ENCODE data around the gene ZC3H14. TPM values are rescaled to one million over a fixed set of nuclear protein-coding genes. Genes with fewer than 3 reads are reported as not detected.

ZC3H14 gene
- polyA plus RNA-seq, 1 of the 3 experiments (the other 2 are of a cell fraction): 61.5 TPM

GRCh38 chr14:88618476-88618875 is 55.6 kb downstream of the ZC3H14 start:
- CTCF ChIA-PET: interaction anchor here (0.9 kb wide), 1 partner anchor 10 kb away, joined by 3 read pairs; no protein-coding TSS in a partner anchor
- Histone ChIP-seq H2AFZ (ENCODE audit: low read depth) (no peak overlapping the region), H3K79me2 (ENCODE audit: insufficient read depth) (no peaks in the 10 kb centered on the region), H3K4me2 (no peak overlapping the region), H3K9me2 (no peaks in the 10 kb centered on the region), H3K9me3 (no peaks in the 10 kb centered on the region), H3K36me3 (replicated peaks in 1 of 2; ENCODE audit: control insufficient read depth in 1 of 2, insufficient read depth in 2 of 2, low read length in 1 of 2) (peaks cover 33 to 44% of the 10 kb centered on the region in 2 experiments), H3F3A (replicated peaks; ENCODE audit: insufficient read depth) (peaks cover 19% of the 10 kb centered on the region), H3K27me3 (ENCODE audit: insufficient read depth) (no peaks in the 10 kb centered on the region), H3K4me1 (ENCODE audit: control insufficient read depth in 1 of 2, insufficient read depth in 2 of 2, low read depth in 1 of 2, low read length in 1 of 2) (peaks cover 2 to 8% of the 10 kb centered on the region in 2 experiments), H3K27ac (ENCODE audit: low read depth in 2 of 2, low read length in 1 of 2) (no peak overlapping the region), H3K9ac (no peak overlapping the region), H4K20me1 (ENCODE audit: insufficient read depth) (no peaks in the 10 kb centered on the region; the same call in 1 of the 2 replicates), H3K4me3 (ENCODE audit: low read depth in 2 of 2, low read length in 1 of 2) (no peak overlapping the region)
- POLR2A ChIA-PET: no interaction called here
- WGBS (ENCODE audit: low lambda C conversion rate): 97% methylated on average over 5 of the region's 5 CpGs
- DNase-seq: no peak
- TF ChIP-seq MXI1 (IDR thresholded peaks at IDR 0.05; ENCODE audit: low read depth, low read length): no peak
- TF ChIP-seq CTCF (IDR thresholded peaks at IDR 0.05): no peak
- TF ChIP-seq NRF1 (IDR thresholded peaks at IDR 0.05; ENCODE audit: low read depth, low read length): no peak

- no peak overlapping the region for H3K9ac ChIP-seq
- 94% methylated on average over 2 of the region's 2 CpGs for WGBS (ENCODE audit: low lambda C conversion rate)
- H3K27me3 ChIP-seq (ENCODE audit: insufficient read depth): no peaks in the 10 kb centered on the region
- H3K4me3 ChIP-seq (ENCODE audit: low read depth in 2 of 2, low read length in 1 of 2): no peak overlapping the region
- no peaks in the 10 kb centered on the region for H3K79me2 ChIP-seq (ENCODE audit: insufficient read depth)
- CTCF ChIA-PET: no interaction called here
- no peak overlapping the region for H3K4me2 ChIP-seq
- H3K4me1 ChIP-seq (ENCODE audit: control insufficient read depth in 1 of 2, insufficient read depth in 2 of 2, low read depth in 1 of 2, low read length in 1 of 2): no peaks in the 10 kb centered on the region
- no peak for DNase-seq
- H4K20me1 ChIP-seq (ENCODE audit: insufficient read depth): no peaks in the 10 kb centered on the region
- no peak overlapping the region for H3K27ac ChIP-seq (ENCODE audit: low read depth in 2 of 2, low read length in 1 of 2)
- TF ChIP-seq EZH2phosphoT487 (IDR thresholded peaks at IDR 0.05; ENCODE audit: borderline replicate concordance, low read depth): no peak
- TF ChIP-seq REST (IDR thresholded peaks at IDR 0.05; ENCODE audit: low read depth, low read length): no peak
- TF ChIP-seq, protein P1, sequence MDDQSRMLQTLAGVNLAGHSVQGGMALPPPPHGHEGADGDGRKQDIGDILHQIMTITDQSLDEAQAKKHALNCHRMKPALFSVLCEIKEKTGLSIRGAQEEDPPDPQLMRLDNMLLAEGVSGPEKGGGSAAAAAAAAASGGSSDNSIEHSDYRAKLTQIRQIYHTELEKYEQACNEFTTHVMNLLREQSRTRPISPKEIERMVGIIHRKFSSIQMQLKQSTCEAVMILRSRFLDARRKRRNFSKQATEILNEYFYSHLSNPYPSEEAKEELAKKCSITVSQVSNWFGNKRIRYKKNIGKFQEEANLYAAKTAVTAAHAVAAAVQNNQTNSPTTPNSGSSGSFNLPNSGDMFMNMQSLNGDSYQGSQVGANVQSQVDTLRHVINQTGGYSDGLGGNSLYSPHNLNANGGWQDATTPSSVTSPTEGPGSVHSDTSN (IDR thresholded peaks at IDR 0.05): no peak
- TF ChIP-seq TAF1 (IDR thresholded peaks at IDR 0.05; ENCODE audit: borderline replicate concordance, low read depth, low read length): no peak
- TF ChIP-seq, protein P2, sequence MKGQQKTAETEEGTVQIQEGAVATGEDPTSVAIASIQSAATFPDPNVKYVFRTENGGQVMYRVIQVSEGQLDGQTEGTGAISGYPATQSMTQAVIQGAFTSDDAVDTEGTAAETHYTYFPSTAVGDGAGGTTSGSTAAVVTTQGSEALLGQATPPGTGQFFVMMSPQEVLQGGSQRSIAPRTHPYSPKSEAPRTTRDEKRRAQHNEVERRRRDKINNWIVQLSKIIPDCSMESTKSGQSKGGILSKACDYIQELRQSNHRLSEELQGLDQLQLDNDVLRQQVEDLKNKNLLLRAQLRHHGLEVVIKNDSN (IDR thresholded peaks at IDR 0.05; ENCODE audit: borderline replicate concordance, low read depth): no peak
- TF ChIP-seq GABPA (IDR thresholded peaks at IDR 0.05; ENCODE audit: low read depth): no peak
- TF ChIP-seq GATA2 (CRISPR knock-in tag; IDR thresholded peaks at IDR 0.05): no peak
- no peak for TF ChIP-seq NRF1 (IDR thresholded peaks at IDR 0.05; ENCODE audit: low read depth, low read length)
- TF ChIP-seq YY1 (IDR thresholded peaks at IDR 0.05; ENCODE audit: low read depth): no peak
- no peak for TF ChIP-seq MEF2A (IDR thresholded peaks at IDR 0.05; ENCODE audit: borderline replicate concordance, low read depth)
- TF ChIP-seq RXRA (IDR thresholded peaks at IDR 0.05; ENCODE audit: borderline replicate concordance, low read depth): no peak
- no peak overlapping the region for H2AFZ ChIP-seq (ENCODE audit: low read depth)
- H3K9me3 ChIP-seq: no peaks in the 10 kb centered on the region
- peaks cover 22% of the 10 kb centered on the region in 2 experiments for H3K36me3 ChIP-seq (replicated peaks in 1 of 2; ENCODE audit: control insufficient read depth in 1 of 2, insufficient read depth in 2 of 2, low read length in 1 of 2)
- H3F3A ChIP-seq (replicated peaks; ENCODE audit: insufficient read depth): peaks cover 4% of the 10 kb centered on the region
- no peaks in the 10 kb centered on the region for H3K9me2 ChIP-seq
- POLR2A ChIA-PET: interaction anchor here (0.5 kb wide), 1 partner anchor 62 kb away, joined by 3 read pairs; no protein-coding TSS in a partner anchor
Measured at GRCh38 chr14:88621100-88621499, 58.3 kb downstream of the ZC3H14 start.

Data from SK-N-SH (cell line).